ENCODE measurements around the gene MICU1. TPM values are rescaled to one million over a fixed set of nuclear protein-coding genes. Genes with fewer than 3 reads are reported as not detected.
"Not testable (repeated sequence)": the region's sequence is repeated elsewhere in the genome, so short reads cannot be mapped to it uniquely, and the experiment has no call there.

Gene MICU1
- total RNA-seq (2021; ENCODE audit: unreplicated experiment) (39.4 TPM), Bru-seq, nascent RNA (percentile 62 among the genes with signal in this experiment), BruChase-seq, experiment 1, labeled RNA remaining after a 6-hour chase (percentile 53 among the genes with signal in this experiment), BruChase-seq, experiment 2, labeled RNA remaining after a 2-hour chase (percentile 49 among the genes with signal in this experiment)
- polyA plus RNA-seq (2012) = 20.9 and 29.9 TPM in 2 replicates
- long read RNA-seq, transcript MICU1-201 (12 exons, 2,383 nt) = major isoform, 33 of 44 reads
- long read RNA-seq, partial matches to known transcripts = 2 of 44 reads
- long read RNA-seq, other reads (novel, unspliced or antisense) = 7 of 44 reads

GRCh38 chr10:72625608-72626443, at the start of gene MICU1:
Gene MICU1 (minus strand): TSS chr10:72626079. CDS start chr10:72566793, 59,286 bp downstream.
- Histone ChIP-seq H3K27me3 (ENCODE audit: insufficient read depth, low read length) (no peaks in the 10 kb centered on the region), H3K9me3 (ENCODE audit: control insufficient read depth in 1 of 2, insufficient read depth in 1 of 2, low read depth in 1 of 2, low read length in 2 of 2) (no peaks in the 10 kb centered on the region), H3K79me2 (ENCODE audit: insufficient read depth, low read length) (peaks cover 17% of the 10 kb centered on the region), H3K36me3 (ENCODE audit: control insufficient read depth in 1 of 2, insufficient read depth in 2 of 2, low read length in 2 of 2) (no peaks in the 10 kb centered on the region), H3K4me2 (ENCODE audit: low read length) (peak within 1 kb of the TSS; percentile 71), H4K20me1 (ENCODE audit: insufficient read depth) (no peaks in the 10 kb centered on the region), H3K9ac (ENCODE audit: low read length) (peak within 1 kb of the TSS; percentile 75), H3K4me3 (replicated peaks in 1 of 2; ENCODE audit: low read depth in 1 of 2, low read length in 2 of 2) (peak within 1 kb of the TSS; percentile 80 to 84), H2AFZ (ENCODE audit: low read depth, low read length, poor library complexity, severe bottlenecking) (peak within 1 kb of the TSS; percentile 74), H3K4me1 (ENCODE audit: control insufficient read depth in 1 of 2, insufficient read depth in 2 of 2, low read length in 2 of 2) (peaks cover 2 to 18% of the 10 kb centered on the region in 2 experiments; a peak in 3 of 4 replicates), H3K27ac (ENCODE audit: low read depth, low read length) (peak within 1 kb of the TSS; percentile 53), H3K9me2 (ENCODE audit: insufficient read depth) (no peaks in the 10 kb centered on the region)
- ATAC-seq (peak; percentile 96), DNase-seq (ENCODE audit: low read depth, low spot score) (peak; percentile 85)
- POLR2A ChIA-PET = interaction anchor here (1.0 to 1.5 kb wide), 2 partner anchors 39 to 67 kb away, joined by 3 to 4 read pairs; no protein-coding TSS in a partner anchor
- RAD21 ChIA-PET (ENCODE audit: low non-redundant PET in 1 of 2, low total read pairs in 2 of 2, uncharacterized antibody in 2 of 2, unreplicated experiment in 2 of 2) = no interaction called here
- BruUV-seq (replicated peaks) = TSS peak; percentile 91
- TF ChIP-seq SP1 (IDR thresholded peaks at IDR 0.05; ENCODE audit: low read depth) (peak; percentile 78), POLR2A (IDR thresholded peaks at IDR 0.05; ENCODE audit: borderline replicate concordance, extremely low read depth, insufficient read depth, insufficient read length) (peak; percentile 50), CEBPB (IDR thresholded peaks at IDR 0.05; ENCODE audit: low read depth) (no peak), SIN3A (IDR thresholded peaks at IDR 0.05; ENCODE audit: low read depth) (peak; percentile 90), ELF1 (IDR thresholded peaks at IDR 0.05; ENCODE audit: borderline replicate concordance, low read depth) (no peak), CBX3 (IDR thresholded peaks at IDR 0.05; ENCODE audit: low read depth) (peak; percentile 55; the same call in 1 of the 2 replicates), YY1 (IDR thresholded peaks at IDR 0.05; ENCODE audit: extremely low read depth, insufficient replicate concordance, low read depth, low read length) (peak; percentile 78), EGR1 (IDR thresholded peaks at IDR 0.05; ENCODE audit: low read depth) (peak; percentile 99), POLR2AphosphoS5 (IDR thresholded peaks at IDR 0.05; ENCODE audit: low read depth, low read length) (peak; percentile 93)
- TF ChIP-seq, protein P1, sequence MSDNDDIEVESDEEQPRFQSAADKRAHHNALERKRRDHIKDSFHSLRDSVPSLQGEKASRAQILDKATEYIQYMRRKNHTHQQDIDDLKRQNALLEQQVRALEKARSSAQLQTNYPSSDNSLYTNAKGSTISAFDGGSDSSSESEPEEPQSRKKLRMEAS (IDR thresholded peaks at IDR 0.05) = peak; percentile 83
- TF ChIP-seq, protein P2, sequence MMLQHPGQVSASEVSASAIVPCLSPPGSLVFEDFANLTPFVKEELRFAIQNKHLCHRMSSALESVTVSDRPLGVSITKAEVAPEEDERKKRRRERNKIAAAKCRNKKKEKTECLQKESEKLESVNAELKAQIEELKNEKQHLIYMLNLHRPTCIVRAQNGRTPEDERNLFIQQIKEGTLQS (IDR thresholded peaks at IDR 0.05) = no peak
- intact Hi-C loops (cut with micrococcal nuclease) = no loop called here
- CTCF ChIA-PET = no interaction called here

- H3K4me3 ChIP-seq (replicated peaks in 1 of 2; ENCODE audit: low read depth in 1 of 2, low read length in 2 of 2); H3K36me3 ChIP-seq (ENCODE audit: control insufficient read depth in 1 of 2, insufficient read depth in 2 of 2, low read length in 2 of 2); POLR2A ChIA-PET; H3K9ac ChIP-seq (ENCODE audit: low read length); H3K79me2 ChIP-seq (ENCODE audit: insufficient read depth, low read length); RAD21 ChIA-PET (ENCODE audit: low non-redundant PET in 1 of 2, low total read pairs in 2 of 2, uncharacterized antibody in 2 of 2, unreplicated experiment in 2 of 2); ATAC-seq; H3K27ac ChIP-seq (ENCODE audit: low read depth, low read length); H3K9me3 ChIP-seq (ENCODE audit: control insufficient read depth in 1 of 2, insufficient read depth in 1 of 2, low read depth in 1 of 2, low read length in 2 of 2); intact Hi-C loops (cut with micrococcal nuclease); BruUV-seq (replicated peaks); H3K27me3 ChIP-seq (ENCODE audit: insufficient read depth, low read length); CTCF ChIA-PET; H3K4me2 ChIP-seq (ENCODE audit: low read length); DNase-seq (ENCODE audit: low read depth, low spot score); H3K9me2 ChIP-seq (ENCODE audit: insufficient read depth); H4K20me1 ChIP-seq (ENCODE audit: insufficient read depth); H2AFZ ChIP-seq (ENCODE audit: low read depth, low read length, poor library complexity, severe bottlenecking): not testable (repeated sequence)
- peaks cover 10 to 23% of the 10 kb centered on the region in 2 experiments for H3K4me1 ChIP-seq (ENCODE audit: control insufficient read depth in 1 of 2, insufficient read depth in 2 of 2, low read length in 2 of 2)
These were observed 48.3 kb upstream of the MICU1 start for GRCh38 chr10:72674174-72674573.

Measured in HCT116 (cell line).